IMR-90 (cell line): ENCODE measurements around the gene DAAM1.

Experiments used
- BHLHE40 ChIP-seq: fragments of 150-350 bp; IDR thresholded peaks from 2 replicates; pipeline ENCODE4 v1.6.1; 2016; ENCODE audit warnings: mild to moderate bottlenecking, low read depth, low read length
- FOS ChIP-seq: fragments of 150-350 bp; IDR thresholded peaks from 2 replicates; pipeline ENCODE4 v1.6.1; 2016; ENCODE audit warnings: low read depth, low read length
- MAZ ChIP-seq: IDR thresholded peaks from 2 replicates; pipeline ENCODE4 v1.6.1; 2012; ENCODE audit warnings: low read depth, mild to moderate bottlenecking, low read length, improper control_type of control experiment, moderate library complexity, borderline replicate concordance
- RCOR1 ChIP-seq: IDR thresholded peaks from 2 replicates; pipeline ENCODE4 v1.6.1; 2012; ENCODE audit warnings: mild to moderate bottlenecking, low read length, improper control_type of control experiment; ENCODE audit not compliant: insufficient replicate concordance
- RFX5 ChIP-seq: IDR thresholded peaks from 2 replicates; pipeline ENCODE4 v1.8.0; 2012; ENCODE audit warnings: low read depth, mild to moderate bottlenecking, low read length, moderate library complexity
- SMC3 ChIP-seq: fragments of 150-350 bp; IDR thresholded peaks from 2 replicates; pipeline ENCODE4 v1.6.1; 2016; ENCODE audit warnings: low read depth, mild to moderate bottlenecking, antibody characterized with exemption, low read length, moderate library complexity
- TF ChIP-seq, protein P1 (sequence below): conservative IDR thresholded peaks from 2 replicates; pipeline ENCODE4 v1.5.1; 2012; ENCODE audit warnings: mild to moderate bottlenecking, low read depth, low read length, improper control_type of control experiment
- TF ChIP-seq, protein P2 (sequence below): fragments of 150-350 bp; IDR thresholded peaks from 2 replicates; pipeline ENCODE4 v1.6.1; 2017; ENCODE audit warnings: mild to moderate bottlenecking, antibody characterized with exemption, low read length, low read depth

DNA sequence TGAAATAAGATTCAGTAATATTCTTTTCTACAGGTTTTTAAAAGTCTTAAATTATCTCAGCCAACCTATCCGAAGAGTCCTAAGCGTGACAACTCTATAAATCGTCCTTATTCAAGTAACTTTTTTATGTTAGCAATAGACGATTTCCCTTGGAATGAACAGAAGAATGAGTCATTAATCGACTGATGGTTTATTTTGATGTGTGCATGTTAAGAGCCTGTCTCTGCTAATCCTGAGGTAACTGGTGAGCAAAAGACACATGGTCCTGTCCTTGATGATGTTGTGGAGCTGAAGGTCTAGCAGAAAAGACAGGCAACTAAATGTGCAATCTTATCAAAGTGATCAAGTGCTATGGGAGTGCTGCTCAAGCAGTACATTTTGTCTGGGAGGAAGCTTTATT is 80.4 kb downstream of the DAAM1 start:
- TF ChIP-seq, protein P1, sequence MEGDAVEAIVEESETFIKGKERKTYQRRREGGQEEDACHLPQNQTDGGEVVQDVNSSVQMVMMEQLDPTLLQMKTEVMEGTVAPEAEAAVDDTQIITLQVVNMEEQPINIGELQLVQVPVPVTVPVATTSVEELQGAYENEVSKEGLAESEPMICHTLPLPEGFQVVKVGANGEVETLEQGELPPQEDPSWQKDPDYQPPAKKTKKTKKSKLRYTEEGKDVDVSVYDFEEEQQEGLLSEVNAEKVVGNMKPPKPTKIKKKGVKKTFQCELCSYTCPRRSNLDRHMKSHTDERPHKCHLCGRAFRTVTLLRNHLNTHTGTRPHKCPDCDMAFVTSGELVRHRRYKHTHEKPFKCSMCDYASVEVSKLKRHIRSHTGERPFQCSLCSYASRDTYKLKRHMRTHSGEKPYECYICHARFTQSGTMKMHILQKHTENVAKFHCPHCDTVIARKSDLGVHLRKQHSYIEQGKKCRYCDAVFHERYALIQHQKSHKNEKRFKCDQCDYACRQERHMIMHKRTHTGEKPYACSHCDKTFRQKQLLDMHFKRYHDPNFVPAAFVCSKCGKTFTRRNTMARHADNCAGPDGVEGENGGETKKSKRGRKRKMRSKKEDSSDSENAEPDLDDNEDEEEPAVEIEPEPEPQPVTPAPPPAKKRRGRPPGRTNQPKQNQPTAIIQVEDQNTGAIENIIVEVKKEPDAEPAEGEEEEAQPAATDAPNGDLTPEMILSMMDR, result no peak
- TF ChIP-seq SMC3 (no peak), RFX5 (no peak), RCOR1 (no peak), MAZ (no peak), BHLHE40 (no peak), FOS (no peak)
- TF ChIP-seq, protein P2, sequence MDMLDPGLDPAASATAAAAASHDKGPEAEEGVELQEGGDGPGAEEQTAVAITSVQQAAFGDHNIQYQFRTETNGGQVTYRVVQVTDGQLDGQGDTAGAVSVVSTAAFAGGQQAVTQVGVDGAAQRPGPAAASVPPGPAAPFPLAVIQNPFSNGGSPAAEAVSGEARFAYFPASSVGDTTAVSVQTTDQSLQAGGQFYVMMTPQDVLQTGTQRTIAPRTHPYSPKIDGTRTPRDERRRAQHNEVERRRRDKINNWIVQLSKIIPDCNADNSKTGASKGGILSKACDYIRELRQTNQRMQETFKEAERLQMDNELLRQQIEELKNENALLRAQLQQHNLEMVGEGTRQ, result no peak
